ENCODE results near the gene ATP4B. TPM values are rescaled to one million over a fixed set of nuclear protein-coding genes. Genes with fewer than 3 reads are reported as not detected.

The ATP4B gene
- total RNA-seq, 1 donor, result not detected

DNA sequence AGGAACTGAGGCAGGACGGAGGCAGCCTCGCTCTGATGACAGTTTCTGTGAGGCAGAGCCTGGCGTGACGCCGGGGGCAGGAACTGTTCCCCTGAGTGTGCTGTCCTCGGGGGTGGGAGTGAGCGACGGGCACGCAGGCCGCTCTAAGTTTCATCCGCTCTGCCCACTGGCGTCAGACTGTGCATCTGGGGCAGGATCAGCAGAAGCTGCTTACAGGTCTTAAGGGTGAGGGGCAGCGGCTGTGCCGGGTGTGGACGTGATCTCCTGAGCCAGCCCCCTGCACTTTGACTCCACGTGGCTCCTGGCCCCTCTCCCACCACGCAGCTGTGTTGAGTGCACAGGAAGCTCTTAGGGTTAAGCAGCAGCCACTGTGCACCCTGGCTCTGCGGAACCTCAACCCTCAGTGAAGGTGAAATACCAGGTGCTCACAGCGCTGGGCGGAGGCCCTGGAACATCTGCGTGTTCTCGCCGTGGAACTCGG is 10.5 kb upstream of the ATP4B start:
- TF ChIP-seq, protein P1, sequence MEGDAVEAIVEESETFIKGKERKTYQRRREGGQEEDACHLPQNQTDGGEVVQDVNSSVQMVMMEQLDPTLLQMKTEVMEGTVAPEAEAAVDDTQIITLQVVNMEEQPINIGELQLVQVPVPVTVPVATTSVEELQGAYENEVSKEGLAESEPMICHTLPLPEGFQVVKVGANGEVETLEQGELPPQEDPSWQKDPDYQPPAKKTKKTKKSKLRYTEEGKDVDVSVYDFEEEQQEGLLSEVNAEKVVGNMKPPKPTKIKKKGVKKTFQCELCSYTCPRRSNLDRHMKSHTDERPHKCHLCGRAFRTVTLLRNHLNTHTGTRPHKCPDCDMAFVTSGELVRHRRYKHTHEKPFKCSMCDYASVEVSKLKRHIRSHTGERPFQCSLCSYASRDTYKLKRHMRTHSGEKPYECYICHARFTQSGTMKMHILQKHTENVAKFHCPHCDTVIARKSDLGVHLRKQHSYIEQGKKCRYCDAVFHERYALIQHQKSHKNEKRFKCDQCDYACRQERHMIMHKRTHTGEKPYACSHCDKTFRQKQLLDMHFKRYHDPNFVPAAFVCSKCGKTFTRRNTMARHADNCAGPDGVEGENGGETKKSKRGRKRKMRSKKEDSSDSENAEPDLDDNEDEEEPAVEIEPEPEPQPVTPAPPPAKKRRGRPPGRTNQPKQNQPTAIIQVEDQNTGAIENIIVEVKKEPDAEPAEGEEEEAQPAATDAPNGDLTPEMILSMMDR (IDR thresholded peaks at IDR 0.05; ENCODE audit: insufficient read depth, low read depth, low read length), result no peak
- no peak overlapping the region for H3K4me3 ChIP-seq (ENCODE audit: low read depth, low read length)
- no peak for DNase-seq (ENCODE audit: low read depth)

DNA sequence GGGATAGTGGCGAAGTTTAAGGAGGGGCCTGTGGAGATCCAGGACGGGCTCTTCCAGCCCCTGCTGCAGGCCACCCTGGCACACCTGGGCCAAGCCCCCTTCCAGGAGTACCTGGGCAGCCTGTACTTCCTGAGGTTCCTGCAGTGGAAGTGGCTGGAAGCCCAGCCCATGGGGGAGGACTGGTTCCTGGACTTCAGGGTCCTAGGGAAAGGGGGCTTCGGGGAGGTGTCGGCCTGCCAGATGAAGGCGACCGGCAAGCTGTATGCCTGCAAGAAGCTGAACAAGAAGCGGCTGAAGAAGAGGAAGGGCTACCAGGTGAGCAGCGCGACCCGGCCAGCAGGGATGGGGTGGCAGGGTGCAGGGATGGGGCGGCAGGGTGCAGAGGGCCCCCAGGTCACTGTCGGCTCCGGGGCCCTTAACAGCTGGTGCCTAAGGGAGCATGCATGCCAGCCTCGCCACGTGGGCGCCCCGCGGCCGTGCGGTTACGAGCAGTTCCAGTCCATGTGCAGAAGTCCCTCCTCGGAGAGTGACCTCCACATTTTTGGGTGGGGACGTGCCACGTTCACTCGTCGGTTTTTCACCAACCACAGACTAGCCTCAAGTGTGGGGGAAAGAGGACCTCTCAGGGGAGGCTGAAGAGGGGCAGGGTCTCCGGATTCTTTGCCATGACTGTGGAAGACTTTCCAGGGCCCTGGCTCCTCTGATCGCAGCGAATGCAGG is 9.9 kb upstream of the ATP4B start:
- DNase-seq (ENCODE audit: low read depth), result no peak
- TF ChIP-seq, protein P1 (IDR thresholded peaks at IDR 0.05; ENCODE audit: insufficient read depth, low read depth, low read length), result no peak
- no peak overlapping the region for H3K4me3 ChIP-seq (ENCODE audit: low read depth, low read length)

DNA sequence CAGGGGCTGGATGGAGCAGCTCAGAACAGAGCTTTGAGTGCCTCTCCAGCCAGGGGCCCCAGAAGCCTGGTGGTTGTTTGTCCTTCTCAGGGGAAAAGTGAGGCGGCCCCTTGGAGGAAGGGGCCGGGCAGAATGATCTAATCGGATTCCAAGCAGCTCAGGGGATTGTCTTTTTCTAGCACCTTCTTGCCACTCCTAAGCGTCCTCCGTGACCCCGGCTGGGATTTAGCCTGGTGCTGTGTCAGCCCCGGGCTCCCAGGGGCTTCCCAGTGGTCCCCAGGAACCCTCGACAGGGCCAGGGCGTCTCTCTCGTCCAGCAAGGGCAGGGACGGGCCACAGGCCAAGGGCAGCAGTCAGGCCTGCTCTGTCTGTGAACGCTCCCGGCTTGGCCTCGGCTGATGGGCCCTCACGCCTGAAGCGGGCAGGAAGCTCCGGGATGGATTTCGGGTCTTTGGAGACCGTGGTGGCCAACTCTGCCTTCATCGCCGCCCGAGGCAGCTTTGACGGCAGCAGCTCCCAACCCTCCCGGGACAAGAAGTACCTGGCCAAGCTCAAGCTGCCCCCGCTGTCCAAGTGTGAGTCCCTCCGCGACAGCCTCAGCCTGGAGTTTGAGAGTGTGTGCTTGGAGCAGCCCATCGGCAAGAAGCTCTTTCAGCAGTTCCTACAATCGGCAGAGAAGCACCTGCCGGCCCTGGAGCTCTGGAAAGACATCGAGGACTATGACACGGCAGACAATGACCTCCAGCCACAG is 9.1 kb upstream of the ATP4B start, which contains the start of gene GRK1:
GRK1 (plus strand) TSS at position 269 of the 751 bp plus-strand sequence; CDS start at position 437, 168 bp downstream.
- DNase-seq (ENCODE audit: low read depth), result no peak
- TF ChIP-seq, protein P1 (IDR thresholded peaks at IDR 0.05; ENCODE audit: insufficient read depth, low read depth, low read length), result no peak

DNA sequence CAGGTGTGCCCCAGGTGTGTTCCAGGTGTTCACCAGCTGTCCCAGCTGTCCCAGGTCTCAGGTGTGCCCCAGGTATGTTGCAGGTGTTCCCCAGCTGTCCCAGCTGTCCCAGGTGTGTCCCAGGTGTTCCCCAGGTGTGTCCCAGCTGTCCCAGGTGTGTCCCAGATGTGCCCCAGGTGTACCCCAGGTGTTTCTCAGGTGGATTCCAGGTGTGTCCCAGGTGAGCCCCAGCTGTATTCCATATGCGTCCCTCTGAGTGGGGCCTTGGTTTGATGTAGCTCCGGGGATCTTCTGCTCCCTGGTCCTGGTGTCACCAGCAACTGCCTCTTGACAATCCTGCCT is 8.3 kb upstream of the ATP4B start:
- H3K4me3 ChIP-seq (ENCODE audit: low read depth, low read length), result no peak overlapping the region
- TF ChIP-seq, protein P1 (IDR thresholded peaks at IDR 0.05; ENCODE audit: insufficient read depth, low read depth, low read length), result no peak
- DNase-seq (ENCODE audit: low read depth), result no peak

More for the DNA sequence above, 9.1 kb upstream of the ATP4B start, which contains the start of gene GRK1:
- no peak within 1 kb of the TSS for H3K4me3 ChIP-seq (ENCODE audit: low read depth, low read length)

DNA sequence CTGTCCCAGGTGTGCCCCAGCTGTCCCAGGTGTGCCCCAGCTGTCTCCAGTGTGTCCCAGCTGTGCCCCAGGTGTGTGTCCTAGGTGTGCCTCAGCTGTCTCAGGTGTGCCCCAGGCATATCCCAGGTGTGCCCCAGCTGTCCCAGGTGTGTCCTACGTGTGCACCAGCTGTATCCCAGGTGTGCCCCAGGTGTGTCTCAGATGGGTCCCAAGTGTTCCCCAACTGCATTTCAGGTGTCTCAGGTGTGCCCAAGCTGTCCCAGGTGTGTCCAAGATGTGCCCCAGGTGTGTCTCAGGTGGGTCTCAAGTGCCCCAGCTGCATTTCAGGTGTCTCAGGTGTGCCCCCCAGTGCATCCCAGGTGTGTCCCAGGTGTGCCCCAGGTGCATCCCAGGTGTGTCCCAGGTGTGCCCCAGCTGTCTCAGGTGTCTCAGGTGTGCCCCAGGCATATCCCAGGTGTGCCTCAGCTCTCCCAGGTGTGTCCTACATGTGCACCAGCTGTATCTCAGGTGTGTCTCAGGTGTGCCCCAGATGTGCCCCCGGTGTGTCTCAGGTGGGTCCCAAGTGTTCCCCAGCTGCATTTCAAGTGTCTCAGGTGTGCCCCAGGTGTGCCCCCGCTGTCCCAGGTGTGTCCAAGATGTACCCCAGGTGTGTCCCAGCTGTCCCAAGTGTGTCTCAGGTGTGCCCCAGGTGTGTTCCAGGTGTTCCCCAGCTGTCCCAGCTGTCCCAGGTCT is 7.8 kb upstream of the ATP4B start:
- TF ChIP-seq, protein P1 (IDR thresholded peaks at IDR 0.05; ENCODE audit: insufficient read depth, low read depth, low read length), result no peak
- DNase-seq (ENCODE audit: low read depth), result no peak
- no peak overlapping the region for H3K4me3 ChIP-seq (ENCODE audit: low read depth, low read length)

DNA sequence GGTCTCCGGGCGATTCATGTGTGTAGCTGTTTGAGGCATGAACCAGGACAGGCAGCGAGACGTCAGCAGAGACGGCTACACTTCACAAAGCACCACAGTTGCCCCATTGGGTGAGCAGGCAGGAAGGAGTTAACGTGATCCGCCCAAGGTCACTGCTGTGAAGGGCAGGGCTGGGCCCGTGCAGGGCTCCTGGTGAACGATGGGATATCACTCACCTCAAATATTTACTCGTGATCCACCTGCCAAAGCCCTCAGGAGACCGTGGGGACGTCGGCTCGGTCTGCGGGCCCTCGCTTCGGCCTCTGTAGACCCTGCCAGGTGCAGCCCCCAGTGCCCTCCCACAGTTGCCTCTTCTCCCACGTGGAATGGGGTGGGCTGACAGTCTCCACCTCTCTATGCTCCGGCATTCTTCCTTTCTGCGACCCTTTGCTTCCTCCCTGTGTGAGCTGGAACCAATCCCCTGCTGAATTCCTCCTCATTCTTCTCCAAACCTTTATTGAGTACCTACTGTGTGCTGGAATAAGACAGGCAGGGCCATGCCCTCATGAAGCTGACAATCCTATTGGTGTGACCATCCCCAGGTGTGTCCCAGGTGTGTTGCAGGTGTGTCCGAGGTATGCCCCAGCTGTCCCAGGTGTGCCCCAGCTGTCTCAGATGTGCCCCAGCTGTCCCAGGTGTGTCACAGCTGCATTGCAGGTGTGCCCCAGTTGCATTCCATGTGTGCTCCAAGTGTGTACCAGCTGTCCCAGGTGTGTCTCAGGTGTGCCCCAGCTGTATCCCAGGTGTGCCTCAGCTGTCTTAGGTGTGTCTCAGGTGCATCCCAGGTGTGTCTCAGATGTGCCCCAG is 7.0 kb upstream of the ATP4B start:
- H3K4me3 ChIP-seq (ENCODE audit: low read depth, low read length), result no peak overlapping the region
- TF ChIP-seq, protein P1 (IDR thresholded peaks at IDR 0.05; ENCODE audit: insufficient read depth, low read depth, low read length), result no peak
- DNase-seq (ENCODE audit: low read depth), result no peak

Measured in fibroblast of villous mesenchyme (primary cell).